HG03175 (cell line): ENCODE data around the gene HERC4.
"Not testable (repeated sequence)": the region's sequence is repeated elsewhere in the genome, so short reads cannot be mapped to it uniquely, and the experiment has no call there.

Experiments used
- ATAC-seq: cut with Tn5 transposase; IDR thresholded peaks from one replicate; pipeline ENCODE4 v1.9.1; 2021; ENCODE audit warnings: mild to moderate bottlenecking, moderate library complexity; ENCODE audit not compliant: unreplicated experiment

Gene HERC4

GRCh38 chr10:68052463-68052862, 22.6 kb downstream of the HERC4 start:
- no peak for ATAC-seq

- no peak for ATAC-seq
These were observed 25.6 kb downstream of the HERC4 start for GRCh38 chr10:68049289-68050078.

GRCh38 chr10:68047554-68048327, 27.3 kb downstream of the HERC4 start:
- no peak for ATAC-seq

GRCh38 chr10:68047122-68047521, 28.0 kb downstream of the HERC4 start:
- no peak for ATAC-seq

- no peak for ATAC-seq
These were observed 28.4 kb downstream of the HERC4 start for GRCh38 chr10:68046642-68047041.

- ATAC-seq, result no peak
These were observed 32.1 kb downstream of the HERC4 start for GRCh38 chr10:68043030-68043429.

- ATAC-seq, result peak; percentile 58
These were observed 43.0 kb downstream of the HERC4 start for GRCh38 chr10:68032113-68032512.

GRCh38 chr10:68027429-68027828, 47.7 kb downstream of the HERC4 start:
- ATAC-seq, result no peak

- no peak for ATAC-seq
These were observed 51.8 kb downstream of the HERC4 start for GRCh38 chr10:68023292-68023691.

- ATAC-seq, result not testable (repeated sequence)
These were observed 52.8 kb downstream of the HERC4 start for GRCh38 chr10:68022324-68022723.

- not testable (repeated sequence) for ATAC-seq
These were observed 58.6 kb downstream of the HERC4 start for GRCh38 chr10:68016519-68016918.

- no peak for ATAC-seq
These were observed 64.6 kb downstream of the HERC4 start for GRCh38 chr10:68010426-68010940.

GRCh38 chr10:68007356-68007755, 67.7 kb downstream of the HERC4 start:
- no peak for ATAC-seq

- no peak for ATAC-seq
These were observed 73.5 kb downstream of the HERC4 start for GRCh38 chr10:68001539-68001938.

GRCh38 chr10:68001000-68001399, 74.1 kb downstream of the HERC4 start:
- no peak for ATAC-seq

GRCh38 chr10:67990093-67990492, 85.0 kb downstream of the HERC4 start:
- no peak for ATAC-seq

GRCh38 chr10:67988606-67989005, 86.5 kb downstream of the HERC4 start:
- ATAC-seq, result no peak

- ATAC-seq, result not testable (repeated sequence)
These were observed 92.5 kb downstream of the HERC4 start for GRCh38 chr10:67982603-67983002.

GRCh38 chr10:67978749-67979148, 96.3 kb downstream of the HERC4 start:
- ATAC-seq, result no peak

- ATAC-seq, result no peak
These were observed 97.8 kb downstream of the HERC4 start for GRCh38 chr10:67977251-67977650.

- ATAC-seq, result no peak
These were observed 98.5 kb downstream of the HERC4 start for GRCh38 chr10:67976292-67977245.
